Measurements from ENCODE around the gene AKR7A3. TPM values are rescaled to one million over a fixed set of nuclear protein-coding genes. Genes with fewer than 3 reads are reported as not detected.

The AKR7A3 gene
- polyA plus RNA-seq, 1 experiment, result 0.19 TPM

DNA sequence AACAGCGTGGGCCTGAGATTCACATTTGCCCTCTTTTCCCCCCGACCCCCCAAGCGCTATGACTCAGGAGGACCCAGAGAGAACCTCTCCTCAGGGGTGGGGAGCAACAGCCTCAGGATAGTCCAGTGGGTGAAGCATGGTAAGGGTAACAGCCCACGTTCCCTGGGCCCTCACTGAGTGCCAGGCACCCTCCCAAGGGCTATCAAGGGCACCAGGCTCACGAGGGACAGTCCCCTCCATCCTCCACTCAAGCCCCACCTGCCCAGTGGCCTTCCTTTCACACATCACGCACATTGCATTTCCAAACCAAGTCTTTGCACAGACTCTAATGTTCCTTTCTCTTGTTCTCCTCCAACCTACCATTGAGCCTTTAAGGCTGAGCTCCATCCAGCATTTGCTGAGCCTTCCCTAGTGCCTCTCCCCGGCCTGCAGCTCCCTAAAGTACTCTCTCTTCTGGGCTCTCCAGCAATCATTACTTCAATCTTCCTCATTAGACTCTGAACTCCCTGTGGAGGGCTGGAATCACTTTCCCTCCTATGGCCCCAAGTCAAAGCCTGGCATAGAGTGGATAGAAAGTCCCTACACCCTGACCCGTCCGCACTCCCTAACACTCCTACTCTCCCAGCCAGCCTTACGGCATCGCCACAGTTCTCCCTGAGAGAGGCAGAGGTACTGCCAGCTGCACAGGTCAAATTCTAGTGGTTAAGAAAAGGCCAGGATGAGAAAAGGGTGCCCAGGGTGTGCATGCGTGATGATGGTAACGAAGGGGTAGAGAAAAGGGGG lies 22.3 kb upstream of the AKR7A3 start:
- POLR2A ChIA-PET, result interaction anchor here (2.0 kb wide), 1 partner anchor 54 kb away, joined by 4 read pairs; no protein-coding TSS in a partner anchor
- H3K4me3 ChIP-seq (ENCODE audit: low read depth, low read length), result peak overlapping the region; percentile 82
- H3K9me3 ChIP-seq (ENCODE audit: control insufficient read depth, insufficient read depth, low read length), result no peaks in the 10 kb centered on the region; the same call in 1 of the 2 replicates
- no peak overlapping the region for H3K27ac ChIP-seq (ENCODE audit: low read depth, low read length)
- CTCF ChIA-PET, result interaction anchor here (0.6 to 1.1 kb wide), 3 partner anchors 14 to 340 kb away, joined by 3 to 4 read pairs (median 4); no protein-coding TSS in a partner anchor
- H3K27me3 ChIP-seq (ENCODE audit: control insufficient read depth, insufficient read depth, low read length), result no peaks in the 10 kb centered on the region
- TF ChIP-seq, protein P1, sequence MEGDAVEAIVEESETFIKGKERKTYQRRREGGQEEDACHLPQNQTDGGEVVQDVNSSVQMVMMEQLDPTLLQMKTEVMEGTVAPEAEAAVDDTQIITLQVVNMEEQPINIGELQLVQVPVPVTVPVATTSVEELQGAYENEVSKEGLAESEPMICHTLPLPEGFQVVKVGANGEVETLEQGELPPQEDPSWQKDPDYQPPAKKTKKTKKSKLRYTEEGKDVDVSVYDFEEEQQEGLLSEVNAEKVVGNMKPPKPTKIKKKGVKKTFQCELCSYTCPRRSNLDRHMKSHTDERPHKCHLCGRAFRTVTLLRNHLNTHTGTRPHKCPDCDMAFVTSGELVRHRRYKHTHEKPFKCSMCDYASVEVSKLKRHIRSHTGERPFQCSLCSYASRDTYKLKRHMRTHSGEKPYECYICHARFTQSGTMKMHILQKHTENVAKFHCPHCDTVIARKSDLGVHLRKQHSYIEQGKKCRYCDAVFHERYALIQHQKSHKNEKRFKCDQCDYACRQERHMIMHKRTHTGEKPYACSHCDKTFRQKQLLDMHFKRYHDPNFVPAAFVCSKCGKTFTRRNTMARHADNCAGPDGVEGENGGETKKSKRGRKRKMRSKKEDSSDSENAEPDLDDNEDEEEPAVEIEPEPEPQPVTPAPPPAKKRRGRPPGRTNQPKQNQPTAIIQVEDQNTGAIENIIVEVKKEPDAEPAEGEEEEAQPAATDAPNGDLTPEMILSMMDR (IDR thresholded peaks at IDR 0.05; ENCODE audit: low read depth, low read length), result no peak
- DNase-seq (ENCODE audit: low read depth, low spot score), result no peak

DNA sequence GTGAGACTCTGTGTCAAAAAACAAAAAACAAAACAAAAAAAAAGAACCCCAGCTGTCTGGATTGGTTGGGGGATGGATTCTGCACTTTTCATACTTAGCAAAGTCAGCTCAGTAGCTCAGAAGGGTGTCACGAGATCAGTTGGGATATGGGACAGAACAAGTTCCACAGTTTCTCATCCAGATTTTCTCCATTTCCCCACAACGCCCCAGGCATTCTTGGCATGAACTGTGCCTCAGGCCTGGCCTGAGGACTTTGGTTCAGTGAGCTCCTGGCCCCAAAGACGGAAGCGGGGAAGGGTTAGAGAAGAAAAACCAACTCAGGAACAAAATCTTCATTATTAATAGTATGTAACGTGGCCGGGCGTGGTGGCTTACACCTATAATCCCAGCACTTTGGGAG lies 21.5 kb upstream of the AKR7A3 start:
- POLR2A ChIA-PET, result interaction anchor here (1.2 kb wide), 1 partner anchor 58 kb away, joined by 6 read pairs; the partner anchor contains the start of genes EMC1 and MRTO4
- no peaks in the 10 kb centered on the region; the same call in 1 of the 2 replicates for H3K9me3 ChIP-seq (ENCODE audit: control insufficient read depth, insufficient read depth, low read length)
- TF ChIP-seq, protein P1 (IDR thresholded peaks at IDR 0.05; ENCODE audit: low read depth, low read length), result no peak
- CTCF ChIA-PET, result interaction anchor here (0.6 kb wide), 1 partner anchor 198 kb away, joined by 4 read pairs; no protein-coding TSS in a partner anchor
- no peak for DNase-seq (ENCODE audit: low read depth, low spot score)
- no peak overlapping the region for H3K4me3 ChIP-seq (ENCODE audit: low read depth, low read length)
- H3K27me3 ChIP-seq (ENCODE audit: control insufficient read depth, insufficient read depth, low read length), result no peaks in the 10 kb centered on the region
- no peak overlapping the region for H3K27ac ChIP-seq (ENCODE audit: low read depth, low read length)

DNA sequence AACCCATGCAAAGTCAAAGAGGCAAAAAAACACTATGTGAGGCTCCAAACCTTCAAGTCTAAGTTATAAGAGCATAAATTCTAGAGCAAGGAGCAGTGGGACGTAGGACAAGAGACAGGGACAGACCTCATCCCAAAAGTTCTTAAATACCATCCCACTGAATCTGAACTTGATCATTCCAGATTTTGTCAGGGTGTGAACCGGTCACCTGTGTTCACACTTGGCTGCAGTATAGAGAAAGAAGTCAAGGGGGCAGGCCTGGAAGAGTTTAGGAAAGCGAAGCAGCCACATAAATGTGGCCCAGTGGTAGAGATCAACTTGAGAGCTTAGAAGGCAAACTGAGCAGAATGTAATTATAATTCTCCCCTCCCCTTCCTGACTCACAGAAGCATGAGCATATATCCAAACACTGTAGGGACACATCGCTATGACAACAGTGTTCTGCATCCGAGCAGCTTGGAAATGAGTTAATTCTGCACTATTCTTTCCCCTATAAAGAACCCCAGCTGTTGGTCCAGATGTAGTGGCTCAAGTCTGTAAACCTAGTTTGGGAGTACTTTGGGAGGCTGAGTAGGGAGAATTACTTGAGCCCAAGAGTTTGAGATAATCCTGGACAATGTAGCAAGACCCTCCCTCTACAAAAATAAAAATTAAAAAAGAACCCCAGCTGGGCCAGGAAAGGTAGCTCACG lies 20.7 kb upstream of the AKR7A3 start:
- POLR2A ChIA-PET, result interaction anchor here (1.2 kb wide), 1 partner anchor 58 kb away, joined by 6 read pairs; the partner anchor contains the start of genes EMC1 and MRTO4

DNA sequence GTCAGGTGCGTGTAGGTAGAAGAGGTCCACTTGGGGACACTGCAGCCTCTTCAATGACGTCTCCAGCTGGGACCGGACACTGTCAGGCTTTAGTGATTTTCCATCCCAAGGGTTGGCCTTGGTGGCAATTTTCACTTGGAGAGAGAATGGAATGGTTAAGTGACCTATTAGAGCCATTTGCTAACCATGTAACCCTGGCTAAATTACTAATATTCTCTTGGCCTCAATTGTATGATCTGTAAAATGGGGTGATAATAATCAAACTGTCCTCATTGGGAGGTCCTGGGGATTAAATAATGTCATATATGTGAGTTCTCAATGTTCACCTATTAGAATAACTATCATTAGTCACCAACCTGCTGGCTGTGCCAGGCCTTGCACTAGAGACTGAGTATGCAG lies 19.9 kb upstream of the AKR7A3 start:
- Histone ChIP-seq H3K4me3 (ENCODE audit: low read depth, low read length) (no peak overlapping the region), H3K27ac (ENCODE audit: low read depth, low read length) (peak overlapping the region; percentile 52), H3K9me3 (ENCODE audit: control insufficient read depth, insufficient read depth, low read length) (no peaks in the 10 kb centered on the region; the same call in 1 of the 2 replicates), H3K27me3 (ENCODE audit: control insufficient read depth, insufficient read depth, low read length) (no peaks in the 10 kb centered on the region)
- POLR2A ChIA-PET, result no interaction called here
- TF ChIP-seq, protein P1 (IDR thresholded peaks at IDR 0.05; ENCODE audit: low read depth, low read length), result no peak
- CTCF ChIA-PET, result no interaction called here
- no peak for DNase-seq (ENCODE audit: low read depth, low spot score)

More for the DNA sequence above, 20.7 kb upstream of the AKR7A3 start:
- TF ChIP-seq, protein P1 (IDR thresholded peaks at IDR 0.05; ENCODE audit: low read depth, low read length), result no peak
- Histone ChIP-seq H3K4me3 (ENCODE audit: low read depth, low read length) (peak overlapping the region; percentile 1; the same call in 1 of the 2 replicates), H3K27ac (ENCODE audit: low read depth, low read length) (peak overlapping the region; percentile 52), H3K9me3 (ENCODE audit: control insufficient read depth, insufficient read depth, low read length) (no peaks in the 10 kb centered on the region; the same call in 1 of the 2 replicates), H3K27me3 (ENCODE audit: control insufficient read depth, insufficient read depth, low read length) (no peaks in the 10 kb centered on the region)
- CTCF ChIA-PET, result interaction anchor here (0.6 kb wide), 1 partner anchor 189 kb away, joined by 4 read pairs; no protein-coding TSS in a partner anchor
- DNase-seq (ENCODE audit: low read depth, low spot score), result peak; percentile 72

Measured in AG04450 (cell line).